NCI-H1417 (cell line): ENCODE data around the gene PLGRKT.
A peak's percentile ranks its signal among the peaks of the same experiment; 100 is the strongest.
"Not testable (repeated sequence)": the region's sequence is repeated elsewhere in the genome, so short reads cannot be mapped to it uniquely, and the experiment has no call there.

Experiments
- DNase-seq, 3 experiments: peaks; one replicate each; lab custom pipeline; 2025; lab: John Stamatoyannopoulos, UW

Gene PLGRKT

GRCh38 chr9:5375790-5376477, 61.8 kb downstream of the PLGRKT start:
- no peak for DNase-seq

- DNase-seq = no peak
Measured at GRCh38 chr9:5375091-5375490, 62.6 kb downstream of the PLGRKT start.

DNA sequence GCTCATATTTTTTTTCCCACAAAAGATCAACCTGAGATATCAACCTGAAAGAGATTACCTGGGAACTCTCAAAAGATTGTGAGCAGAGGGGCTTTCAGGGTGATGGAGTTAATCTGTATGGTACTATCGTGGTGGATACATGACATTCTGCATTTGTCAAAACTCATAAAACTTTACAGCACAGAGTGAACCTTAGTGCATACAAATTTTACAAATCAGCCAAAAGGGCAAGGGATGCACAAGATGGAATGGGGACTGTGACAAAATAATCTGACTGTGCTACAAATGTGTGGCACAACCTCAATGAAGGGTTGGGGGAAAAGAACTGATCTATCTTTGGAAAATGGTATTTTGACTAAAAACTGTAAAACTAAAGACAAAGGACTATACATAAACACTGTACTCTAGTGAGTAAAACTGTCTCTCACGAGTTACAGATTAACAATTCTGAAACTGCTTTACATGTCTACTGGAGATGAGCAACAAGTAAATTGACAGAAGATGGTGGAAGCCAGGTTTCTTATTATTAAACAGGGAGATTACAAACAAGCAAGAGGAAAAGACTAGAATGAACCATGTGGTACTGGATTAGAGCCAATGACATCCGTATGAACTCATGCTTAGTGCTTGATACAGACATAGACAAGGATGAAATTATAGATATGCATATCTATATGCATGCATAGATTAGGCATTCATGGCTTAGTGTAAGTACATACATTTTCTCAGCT, 73.3 kb downstream of the PLGRKT start:
- DNase-seq = no peak

DNA sequence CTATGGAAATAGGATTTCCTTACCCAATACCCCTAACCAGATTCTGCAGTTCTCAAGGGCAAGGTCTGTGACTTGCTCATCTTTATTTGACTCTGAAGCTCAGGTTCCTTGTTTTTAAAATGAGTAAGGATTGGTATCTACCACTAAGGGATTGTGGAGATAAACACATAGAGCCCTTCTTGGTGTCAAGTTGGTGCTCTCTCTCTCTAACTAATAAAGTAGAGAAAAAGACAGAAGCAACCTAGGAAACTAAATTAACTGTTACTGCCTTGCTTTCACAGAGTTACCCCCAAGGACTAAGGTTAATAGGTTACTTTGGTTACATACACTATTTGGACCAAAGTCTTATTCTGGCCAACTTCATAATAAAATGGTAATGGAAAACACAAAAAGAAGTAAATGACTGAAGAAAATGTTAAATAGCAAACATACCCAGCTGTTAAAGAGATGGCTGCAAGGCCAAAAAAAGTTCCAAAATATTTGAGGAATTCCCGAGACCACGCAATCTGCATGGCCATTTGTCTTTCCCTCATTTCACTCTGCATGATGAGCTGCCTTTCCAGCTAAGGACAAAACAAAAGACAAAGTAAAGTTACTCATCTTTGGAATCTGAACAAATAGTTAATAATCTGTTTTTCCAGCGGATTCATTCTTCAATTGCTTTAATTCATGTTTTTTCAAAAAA, 76.3 kb downstream of the PLGRKT start:
- no peak for DNase-seq

- DNase-seq = no peak
Measured at GRCh38 chr9:5360341-5360740, 77.4 kb downstream of the PLGRKT start.

- no peak for DNase-seq
Measured at GRCh38 chr9:5357431-5358105, 80.2 kb downstream of the PLGRKT start.

DNA sequence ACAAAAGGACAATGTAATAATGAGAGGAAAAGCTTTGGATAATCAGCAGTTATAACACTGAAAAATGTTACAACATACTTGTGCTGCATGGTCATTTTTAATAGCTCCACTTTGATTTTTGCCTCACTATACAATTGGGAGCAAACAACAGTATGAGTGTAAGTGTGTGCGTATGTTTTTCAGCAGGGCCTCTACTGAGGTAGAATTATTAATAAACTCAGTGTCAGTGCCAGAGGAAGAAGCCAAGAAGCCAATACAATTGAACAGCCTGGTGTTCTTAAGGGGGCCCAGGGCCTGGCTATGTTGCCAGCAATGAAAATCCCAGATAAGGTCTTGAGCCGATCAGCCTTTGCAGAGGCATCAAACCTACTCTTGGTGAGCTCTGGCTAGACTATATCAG, 81.9 kb downstream of the PLGRKT start:
- DNase-seq = no peak

- no peak for DNase-seq
Measured at GRCh38 chr9:5355226-5355625, 82.5 kb downstream of the PLGRKT start.

- no peak for DNase-seq
Measured at GRCh38 chr9:5354184-5354583, 83.5 kb downstream of the PLGRKT start.

GRCh38 chr9:5352637-5353248, 85.0 kb downstream of the PLGRKT start:
- DNase-seq = no peak

GRCh38 chr9:5338992-5339981, 98.4 kb downstream of the PLGRKT start, which contains the start of gene RLN1:
Gene RLN1, minus strand, starts transcription at chr9:5339876. Its CDS starts 130 bp downstream, at chr9:5339746.
- DNase-seq = peak in 2 of 3 experiments; percentile 45 to 49

DNA sequence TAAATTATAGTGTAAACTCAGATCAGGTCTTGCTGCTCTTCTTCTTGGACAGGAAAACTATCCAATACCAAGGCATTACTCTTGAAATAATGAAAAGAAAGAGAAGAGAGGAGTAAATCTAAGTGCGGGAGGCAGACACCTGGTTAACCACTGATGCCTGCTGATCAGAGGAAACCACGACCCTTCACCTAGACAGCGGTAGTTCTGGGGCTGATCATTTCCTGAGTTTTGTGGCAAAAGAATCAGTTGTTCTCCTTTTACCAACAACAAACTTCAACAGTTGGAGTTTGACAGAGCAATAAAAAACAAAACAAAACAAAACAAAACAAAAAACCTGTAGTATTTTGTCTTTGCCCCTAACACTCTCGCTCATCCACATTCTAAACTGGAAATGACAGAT, 101.0 kb downstream of the PLGRKT start:
- DNase-seq = no peak

DNA sequence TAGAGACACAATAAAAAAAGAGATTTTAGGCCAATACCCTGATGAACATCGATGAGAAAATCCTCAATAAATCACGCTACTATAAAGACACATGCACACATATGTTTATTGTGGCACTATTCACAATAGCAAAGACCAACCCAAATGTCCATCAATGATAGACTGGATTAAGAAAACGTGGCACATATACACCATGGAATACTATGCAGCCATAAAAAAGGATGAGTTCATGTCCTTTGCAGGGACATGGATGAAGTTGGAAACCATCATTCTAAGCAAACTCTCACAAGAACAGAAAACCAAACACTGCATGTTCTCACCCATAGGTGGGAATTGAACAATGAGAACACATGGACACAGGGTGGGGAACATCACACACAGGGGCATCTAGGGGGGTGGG, 106.4 kb downstream of the PLGRKT start:
- DNase-seq = not testable (repeated sequence)

DNA sequence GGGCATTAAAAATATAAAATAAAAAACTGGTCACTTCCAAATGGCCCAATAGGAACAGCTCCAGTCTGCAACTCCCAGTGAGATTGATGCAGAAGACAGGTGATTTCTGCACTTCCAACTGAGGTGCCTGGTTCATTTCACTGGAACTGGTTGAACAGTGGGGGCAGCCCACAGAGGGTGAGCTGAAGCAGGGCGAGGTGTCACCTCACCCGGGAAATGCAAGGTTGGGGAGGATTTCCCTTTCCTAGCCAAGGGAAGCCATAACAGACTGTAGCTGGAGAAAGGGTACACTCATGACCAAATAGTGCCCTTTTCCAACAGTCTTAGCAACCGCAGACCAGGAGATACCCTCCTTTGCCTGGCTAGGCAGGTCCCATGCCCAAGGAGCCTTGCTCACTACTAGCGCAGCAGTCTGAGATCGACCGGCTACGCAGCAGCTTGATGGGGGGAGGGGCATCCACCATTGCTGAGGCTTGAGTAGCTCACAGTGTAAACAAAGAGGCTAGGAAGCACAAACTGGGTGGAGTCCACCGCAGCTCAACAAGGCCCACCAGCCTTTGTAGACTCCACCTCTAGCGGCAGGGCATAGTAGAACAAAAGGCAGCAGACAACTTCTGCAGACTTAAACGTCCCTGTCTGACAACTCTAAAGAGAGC, 110.7 kb downstream of the PLGRKT start:
- peak in 2 of 3 experiments; percentile 16 to 41 for DNase-seq

DNA sequence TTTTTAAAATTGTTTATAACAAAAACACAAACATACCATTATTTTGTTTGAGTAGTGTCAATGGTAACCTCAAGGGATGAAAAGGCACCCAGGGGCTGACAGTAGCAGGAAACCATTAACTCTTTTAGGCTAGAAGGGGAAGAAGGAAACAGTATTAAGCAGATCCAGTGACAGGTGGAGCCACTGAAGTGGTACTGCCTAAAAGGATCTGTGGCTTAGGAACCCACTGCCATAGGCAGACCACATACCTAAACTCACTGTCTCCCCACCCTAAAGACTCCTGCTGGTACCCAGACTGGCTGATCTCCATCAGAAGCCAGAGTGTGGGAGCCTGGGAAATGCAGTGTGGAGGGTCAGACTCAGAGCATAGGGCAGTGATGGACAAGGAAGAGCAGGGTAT, 111.5 kb downstream of the PLGRKT start:
- DNase-seq = no peak

DNA sequence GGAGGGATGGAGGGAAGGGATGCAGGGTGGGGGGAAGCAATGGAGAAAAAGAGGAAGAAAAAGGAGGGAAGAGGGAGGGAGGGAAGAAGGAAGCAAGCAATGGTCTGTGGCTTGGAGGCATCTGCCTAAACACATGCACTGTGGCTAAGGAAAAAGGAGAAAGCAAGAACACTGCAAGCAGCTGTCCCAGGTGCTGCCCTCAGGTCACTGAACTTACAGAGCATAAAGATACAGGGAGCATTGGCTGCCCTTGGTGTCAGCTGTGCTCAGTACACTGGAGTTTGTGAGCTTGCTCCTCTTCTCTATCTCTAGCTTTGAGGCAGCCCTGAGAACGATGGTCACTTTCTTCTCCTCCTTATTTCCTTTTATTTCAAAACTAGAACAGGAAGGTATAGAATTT, 116.1 kb downstream of the PLGRKT start:
- not testable (repeated sequence) for DNase-seq

GRCh38 chr9:5321058-5321457, 116.7 kb downstream of the PLGRKT start:
- DNase-seq = no peak

GRCh38 chr9:5316406-5316805, 121.3 kb downstream of the PLGRKT start:
- DNase-seq = not testable (repeated sequence)

GRCh38 chr9:5315187-5315923, 122.4 kb downstream of the PLGRKT start:
- DNase-seq = no peak
